Measurements from ENCODE around the gene PITRM1. TPM values are rescaled to one million over a fixed set of nuclear protein-coding genes. Genes with fewer than 3 reads are reported as not detected.
"Not testable (repeated sequence)": the region's sequence is repeated elsewhere in the genome, so short reads cannot be mapped to it uniquely, and the experiment has no call there.

PITRM1 gene
- total RNA-seq (10 to 100 TPM; 46.6 to 95.8 (median 73.7) TPM), polyA plus RNA-seq (100 to 1,000 TPM in 1 of 2 donors, 10 to 100 TPM in 1; 50.1 to 107 TPM)
- long read RNA-seq, donor 1, transcript PITRM1-201 (27 exons, 3,450 nt), result major isoform, 29 of 88 reads
- long read RNA-seq, donor 1, partial matches to known transcripts, result 28 of 88 reads
- long read RNA-seq, donor 1, other reads (novel, unspliced or antisense), result 30 of 88 reads
- long read RNA-seq, donor 2, transcript PITRM1-201 (27 exons, 3,450 nt), result major isoform, 11 of 32 reads
- long read RNA-seq, donor 2, partial matches to known transcripts, result 18 of 32 reads
- long read RNA-seq, donor 2, other reads (novel, unspliced or antisense), result 0 of 32 reads
- long read RNA-seq, donor 3, transcript PITRM1-201 (27 exons, 3,450 nt), result major isoform, 61 of 106 reads
- long read RNA-seq, donor 3, partial matches to known transcripts, result 20 of 106 reads
- long read RNA-seq, donor 3, other reads (novel, unspliced or antisense), result 24 of 106 reads

GRCh38 chr10:3172446-3173170 is at the start of gene PITRM1:
Gene PITRM1 (minus strand): TSS chr10:3172782. CDS start chr10:3172772, 10 bp downstream.
- 0 to 2% (median 0%) methylated on average over 59 to 73 of the region's 73 CpGs for WGBS, 3 donors
- peak; percentile 98 for TF ChIP-seq POLR2A (IDR thresholded peaks at IDR 0.05)
- no peak for TF ChIP-seq EP300 (IDR thresholded peaks at IDR 0.05)
- TF ChIP-seq, protein P1, sequence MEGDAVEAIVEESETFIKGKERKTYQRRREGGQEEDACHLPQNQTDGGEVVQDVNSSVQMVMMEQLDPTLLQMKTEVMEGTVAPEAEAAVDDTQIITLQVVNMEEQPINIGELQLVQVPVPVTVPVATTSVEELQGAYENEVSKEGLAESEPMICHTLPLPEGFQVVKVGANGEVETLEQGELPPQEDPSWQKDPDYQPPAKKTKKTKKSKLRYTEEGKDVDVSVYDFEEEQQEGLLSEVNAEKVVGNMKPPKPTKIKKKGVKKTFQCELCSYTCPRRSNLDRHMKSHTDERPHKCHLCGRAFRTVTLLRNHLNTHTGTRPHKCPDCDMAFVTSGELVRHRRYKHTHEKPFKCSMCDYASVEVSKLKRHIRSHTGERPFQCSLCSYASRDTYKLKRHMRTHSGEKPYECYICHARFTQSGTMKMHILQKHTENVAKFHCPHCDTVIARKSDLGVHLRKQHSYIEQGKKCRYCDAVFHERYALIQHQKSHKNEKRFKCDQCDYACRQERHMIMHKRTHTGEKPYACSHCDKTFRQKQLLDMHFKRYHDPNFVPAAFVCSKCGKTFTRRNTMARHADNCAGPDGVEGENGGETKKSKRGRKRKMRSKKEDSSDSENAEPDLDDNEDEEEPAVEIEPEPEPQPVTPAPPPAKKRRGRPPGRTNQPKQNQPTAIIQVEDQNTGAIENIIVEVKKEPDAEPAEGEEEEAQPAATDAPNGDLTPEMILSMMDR (IDR thresholded peaks at IDR 0.05), result peak in 1 of 3 donors; percentile 14
- Histone ChIP-seq H3K27me3 (no peaks in the 10 kb centered on the region), H3K4me3 (peak within 1 kb of the TSS; percentile 90), H3K9me3 (no peaks in the 10 kb centered on the region), H3K36me3 (no peaks in the 10 kb centered on the region), H3K4me1 (ENCODE audit: insufficient read depth) (peaks cover 8% of the 10 kb centered on the region), H3K27ac (peak within 1 kb of the TSS; percentile 38 to 75)
- intact Hi-C loops (cut with DNase I), result no loop called here
- peak; percentile 99 for DNase-seq

GRCh38 chr10:3222068-3222467 is 49.5 kb upstream of the PITRM1 start:
- no peaks in the 10 kb centered on the region for H3K9me3 ChIP-seq
- TF ChIP-seq EP300 (IDR thresholded peaks at IDR 0.05) (no peak), POLR2A (IDR thresholded peaks at IDR 0.05) (no peak)
- TF ChIP-seq, protein P1 (IDR thresholded peaks at IDR 0.05), result no peak
- no peak overlapping the region for H3K27ac ChIP-seq
- DNase-seq, result no peak
- no peak overlapping the region for H3K4me3 ChIP-seq
- no peaks in the 10 kb centered on the region for H3K36me3 ChIP-seq
- intact Hi-C loops (cut with DNase I), result no loop called here
- H3K27me3 ChIP-seq, result no peaks in the 10 kb centered on the region
- WGBS, 3 donors, result 71 to 74% (median 72%) methylated on average over 10 of the region's 10 CpGs
- peaks cover 1% of the 10 kb centered on the region for H3K4me1 ChIP-seq (ENCODE audit: insufficient read depth)

DNA sequence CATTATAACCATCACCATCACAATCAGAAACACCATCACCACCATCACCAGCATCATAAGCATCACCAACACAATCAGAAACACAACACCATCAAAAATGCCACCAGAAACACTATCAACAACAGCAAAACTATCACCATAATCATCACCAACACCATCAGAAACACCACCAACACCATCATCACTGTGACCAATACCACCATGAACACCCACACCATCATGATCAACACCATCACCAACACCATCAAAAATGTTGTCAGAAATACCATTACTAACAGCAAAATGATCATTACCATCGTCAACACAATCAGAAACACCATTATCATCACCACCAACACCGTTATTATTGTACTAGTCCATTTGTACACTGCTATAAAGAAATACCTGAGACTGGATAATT is 49.0 kb upstream of the PITRM1 start:
- H3K27ac ChIP-seq; intact Hi-C loops (cut with DNase I); H3K27me3 ChIP-seq; H3K4me3 ChIP-seq; H3K4me1 ChIP-seq (ENCODE audit: insufficient read depth); H3K36me3 ChIP-seq; H3K9me3 ChIP-seq; DNase-seq: not testable (repeated sequence)
- WGBS, 3 donors, result 100% methylated on average over 2 of the region's 2 CpGs; no CpG with 5 or more reads in 2 of the 3 donors

GRCh38 chr10:3220853-3221252 is 48.3 kb upstream of the PITRM1 start:
- no peaks in the 10 kb centered on the region for H3K9me3 ChIP-seq
- no peak overlapping the region for H3K27ac ChIP-seq
- H3K4me1 ChIP-seq (ENCODE audit: insufficient read depth), result no peaks in the 10 kb centered on the region
- no peak overlapping the region for H3K4me3 ChIP-seq
- TF ChIP-seq, protein P1 (IDR thresholded peaks at IDR 0.05), result no peak
- TF ChIP-seq POLR2A (IDR thresholded peaks at IDR 0.05) (no peak), EP300 (IDR thresholded peaks at IDR 0.05) (no peak)
- DNase-seq, result no peak
- H3K36me3 ChIP-seq, result no peaks in the 10 kb centered on the region
- H3K27me3 ChIP-seq, result no peaks in the 10 kb centered on the region
- intact Hi-C loops (cut with DNase I), result no loop called here

DNA sequence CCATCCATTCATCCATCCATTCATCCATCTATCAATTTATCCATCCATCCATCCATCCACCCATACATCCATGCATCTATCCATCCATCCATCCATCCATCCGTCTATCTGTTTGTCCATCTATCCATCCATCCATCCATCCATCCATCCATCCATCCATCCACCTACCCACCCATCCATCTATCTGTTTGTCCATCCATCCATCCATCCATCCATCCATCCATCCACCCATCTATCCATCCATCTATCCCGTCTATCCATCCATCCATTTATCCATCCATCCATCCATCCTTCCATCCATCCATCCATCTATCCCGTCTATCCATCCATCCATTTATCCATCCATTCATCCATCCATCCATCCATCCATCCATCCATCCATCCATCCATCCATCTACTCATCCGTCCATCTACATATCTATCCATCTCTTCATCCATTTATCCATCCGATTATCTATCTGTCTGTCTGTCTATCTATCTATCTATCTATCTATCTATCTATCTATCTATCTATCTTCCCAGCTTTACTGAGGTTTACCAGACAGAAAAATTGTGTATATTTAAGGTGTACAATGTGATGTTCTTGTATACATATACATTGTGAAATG is 46.5 kb upstream of the PITRM1 start:
- H3K27ac ChIP-seq; H3K27me3 ChIP-seq; H3K36me3 ChIP-seq; H3K4me3 ChIP-seq; H3K4me1 ChIP-seq (ENCODE audit: insufficient read depth); H3K9me3 ChIP-seq; DNase-seq; intact Hi-C loops (cut with DNase I): not testable (repeated sequence)
- WGBS, 3 donors, result 93 to 94% (median 93%) methylated on average over 5 of the region's 5 CpGs
